HG03457 (cell line): Measurements from ENCODE around the gene IL17F.
A peak's percentile ranks its signal among the peaks of the same experiment; 100 is the strongest.

Source experiments
- ATAC-seq: cut with Tn5 transposase; IDR thresholded peaks from one replicate; pipeline ENCODE4 v1.9.1; 2021; ENCODE audit warnings: moderate number of reproducible peaks; ENCODE audit not compliant: unreplicated experiment

Gene IL17F

DNA sequence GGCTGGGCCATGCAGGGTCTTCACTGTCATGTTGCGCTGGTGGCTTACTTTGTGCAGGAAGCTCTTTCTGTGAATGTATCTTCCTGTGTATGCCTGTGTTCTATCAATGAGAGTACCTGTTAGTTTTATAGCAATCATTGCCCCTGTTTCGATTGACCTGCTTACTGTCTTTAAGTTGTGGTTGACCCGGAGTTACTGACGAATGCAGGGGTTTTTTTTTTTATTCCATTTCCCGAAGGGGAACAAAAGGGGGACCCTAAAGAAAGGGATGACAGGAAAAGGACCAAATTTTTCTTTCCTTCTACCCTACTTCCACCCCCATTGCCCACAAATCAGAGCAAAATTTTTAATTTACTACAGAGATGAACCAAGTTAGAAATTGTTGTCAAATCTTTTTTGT is at the start of gene IL17F:
Gene IL17F (minus strand): TSS at position 101 of the 400 bp plus-strand sequence. CDS start 71 bp downstream, at position 30.
- ATAC-seq = no peak

DNA sequence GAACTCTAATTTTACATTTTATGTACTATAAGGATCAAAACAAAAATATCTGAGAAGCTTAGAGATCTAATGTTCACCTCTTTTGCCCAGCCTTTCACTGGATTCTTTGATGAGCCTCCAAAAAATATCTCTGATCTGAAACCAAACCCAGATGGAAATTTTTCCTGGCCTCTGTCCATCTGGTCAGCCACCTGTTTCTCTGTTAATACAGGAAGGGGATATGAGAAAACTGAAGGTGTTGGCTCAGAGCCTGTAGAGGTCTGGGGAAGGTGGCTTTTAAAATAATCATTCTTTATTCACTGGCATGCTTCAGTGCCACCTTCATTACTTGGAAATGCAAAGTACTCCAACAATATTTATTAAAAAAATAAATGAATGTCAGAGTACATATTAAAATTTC is 48.8 kb upstream of the IL17F start:
- ATAC-seq = no peak

DNA sequence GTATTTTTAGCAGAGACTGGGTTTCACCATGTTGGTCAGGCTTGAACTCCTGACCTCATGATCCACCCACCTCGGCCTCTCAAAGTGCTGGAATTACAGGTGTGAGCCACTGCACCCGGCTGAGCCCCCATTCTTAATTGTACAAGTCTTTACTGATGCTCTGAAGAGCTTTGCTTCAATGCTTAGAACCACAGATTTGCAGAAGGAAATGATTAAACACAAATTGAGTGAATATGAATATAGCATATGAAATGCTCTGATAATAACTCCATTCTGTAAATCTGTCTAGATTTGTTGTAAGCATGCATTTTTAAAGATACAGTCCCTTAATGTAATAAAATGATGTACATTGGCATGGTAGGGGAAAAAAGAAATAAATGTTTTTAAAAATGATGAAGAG is 44.5 kb upstream of the IL17F start:
- no peak for ATAC-seq

DNA sequence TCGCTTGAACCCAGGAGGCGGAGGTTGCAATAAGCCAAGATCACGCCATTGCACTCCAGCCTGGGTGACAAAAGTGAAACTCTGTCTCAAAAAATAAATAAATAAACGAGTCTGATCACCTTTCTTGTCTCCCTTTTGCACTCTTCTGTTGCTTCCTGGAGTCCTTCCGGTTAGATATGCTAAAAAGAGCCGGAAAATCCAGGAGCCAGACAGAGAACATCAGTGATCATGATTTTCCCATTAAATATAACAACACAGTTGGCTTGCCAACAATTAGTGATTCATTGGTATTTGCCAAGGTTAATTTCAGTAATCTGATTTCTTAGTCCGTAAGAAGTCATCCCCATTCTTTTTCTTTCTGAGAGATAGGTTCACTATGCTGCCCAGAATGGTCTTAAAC is 43.9 kb upstream of the IL17F start:
- ATAC-seq = no peak

DNA sequence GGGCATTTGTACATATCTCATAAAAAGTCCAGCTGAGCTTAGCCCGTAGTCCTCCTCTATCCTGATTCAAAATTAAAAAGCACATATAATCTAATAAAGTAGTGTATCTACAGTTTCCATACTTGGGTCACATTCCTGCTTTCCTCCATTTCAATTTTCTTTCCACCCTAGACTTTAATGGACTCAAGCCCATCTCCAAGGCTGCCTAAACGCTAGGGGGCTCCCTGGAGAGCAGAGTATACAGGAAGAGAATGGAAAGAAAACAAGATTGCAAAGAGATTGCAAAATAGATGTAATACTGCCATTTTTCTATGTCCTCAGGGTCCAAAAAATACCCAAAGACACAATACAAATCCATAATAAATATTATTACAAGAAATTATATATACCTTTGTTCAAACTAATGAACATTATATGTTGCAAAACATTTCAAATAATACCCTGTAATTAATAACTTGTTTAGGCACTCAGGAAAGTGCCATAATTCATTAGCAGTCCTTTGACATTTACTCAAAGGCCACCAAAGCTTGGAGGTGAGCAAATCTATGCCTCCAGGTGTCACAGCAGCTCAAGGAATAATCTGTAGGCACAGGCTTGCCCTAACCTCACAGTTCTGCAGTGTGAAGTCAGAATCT is 42.6 kb upstream of the IL17F start:
- ATAC-seq = no peak

DNA sequence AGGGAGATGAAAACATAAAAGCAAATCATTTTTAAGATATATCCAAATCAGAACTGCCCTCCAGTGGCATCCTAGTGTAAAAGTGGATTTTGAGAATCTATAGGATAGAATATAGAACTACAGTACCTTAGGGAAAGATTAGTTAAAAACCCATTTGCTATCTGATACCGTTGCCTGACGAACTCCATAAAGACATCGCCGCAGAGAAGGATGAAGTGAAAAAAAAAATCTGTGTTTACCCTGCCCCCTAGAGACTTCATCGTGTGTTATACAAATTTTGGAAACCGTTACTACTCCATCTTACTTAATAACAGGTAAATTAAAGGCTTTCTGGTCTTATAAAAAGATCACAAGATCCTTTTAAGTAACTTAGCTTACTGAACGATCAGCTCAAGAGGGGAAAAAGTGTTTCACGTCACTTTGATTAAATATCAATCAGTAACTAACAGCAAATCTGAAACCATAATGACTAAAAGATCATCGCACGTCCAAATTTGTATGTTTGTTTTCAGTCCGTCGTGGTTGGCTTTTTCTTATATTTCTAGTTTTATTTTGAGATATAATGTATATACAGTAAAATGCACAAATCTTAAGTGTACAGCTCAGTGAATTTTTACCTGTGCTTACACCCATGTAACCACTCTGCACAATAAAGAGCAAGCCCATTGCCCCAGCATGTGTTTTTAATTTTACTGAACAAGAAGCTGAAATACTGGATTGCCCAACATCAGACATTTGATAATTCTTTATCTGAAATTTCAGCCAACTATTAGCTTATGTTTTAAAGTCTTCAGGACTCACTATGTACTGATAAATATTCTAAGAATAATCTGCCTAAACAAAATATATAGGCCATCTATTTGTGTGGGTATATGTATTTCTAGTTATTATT is 41.1 kb upstream of the IL17F start:
- no peak for ATAC-seq

DNA sequence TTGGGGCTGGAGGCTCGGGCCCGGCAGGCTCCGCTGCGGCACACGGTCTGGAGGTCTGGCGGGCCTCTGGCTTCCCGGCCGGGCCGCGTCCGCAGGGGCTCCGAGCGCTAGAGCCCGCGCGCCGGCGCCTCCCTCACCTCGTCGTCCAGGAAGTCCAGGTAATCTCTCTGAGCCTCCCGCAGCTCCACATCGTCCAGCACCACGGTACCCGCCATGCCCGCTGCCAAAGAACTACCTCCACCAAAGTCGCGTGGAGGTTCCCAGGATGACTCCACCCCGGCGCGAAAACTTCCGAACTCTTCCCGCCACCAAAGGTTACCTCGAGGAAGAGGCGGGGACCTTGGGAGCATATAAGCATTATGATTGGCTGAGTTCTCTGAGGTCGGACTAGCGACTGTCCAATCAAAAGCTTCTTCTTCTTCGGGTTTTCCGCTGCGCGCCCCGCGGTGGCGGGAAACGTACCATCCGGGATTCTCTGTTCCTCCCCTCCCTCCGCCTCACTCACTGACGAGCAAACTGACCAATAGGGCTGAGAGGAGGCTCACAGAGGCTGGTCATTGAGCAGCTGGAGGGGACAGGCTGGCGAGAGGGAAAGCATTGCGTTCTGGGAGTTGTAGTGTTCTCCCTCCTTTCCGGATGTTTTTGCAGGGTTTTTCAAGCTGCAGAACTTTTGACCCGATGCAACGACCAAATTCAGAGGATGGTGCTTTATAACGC is 40.3 kb upstream of the IL17F start, which contains the start of gene MCM3:
Gene MCM3 (minus strand): TSS at position 283 of the 717 bp plus-strand sequence. CDS start 68 bp downstream, at position 215.
- peak; percentile 97 for ATAC-seq

DNA sequence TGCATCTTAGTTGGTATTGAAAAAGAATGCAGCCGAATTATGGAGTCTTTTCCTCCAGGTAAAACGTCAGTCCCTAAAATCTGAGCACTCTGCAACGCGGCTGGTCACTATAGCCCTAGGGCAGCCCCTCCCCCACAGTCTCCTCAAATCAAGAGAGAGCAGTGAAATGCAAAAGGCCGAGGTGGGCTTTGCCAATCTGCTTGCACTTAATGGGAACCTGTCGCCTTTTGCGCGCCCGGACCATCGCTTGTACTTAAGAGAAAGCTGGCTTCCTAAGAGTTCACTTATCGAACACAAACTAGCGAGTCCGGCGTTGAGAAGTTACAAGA is 39.8 kb upstream of the IL17F start:
- ATAC-seq = peak; percentile 8

DNA sequence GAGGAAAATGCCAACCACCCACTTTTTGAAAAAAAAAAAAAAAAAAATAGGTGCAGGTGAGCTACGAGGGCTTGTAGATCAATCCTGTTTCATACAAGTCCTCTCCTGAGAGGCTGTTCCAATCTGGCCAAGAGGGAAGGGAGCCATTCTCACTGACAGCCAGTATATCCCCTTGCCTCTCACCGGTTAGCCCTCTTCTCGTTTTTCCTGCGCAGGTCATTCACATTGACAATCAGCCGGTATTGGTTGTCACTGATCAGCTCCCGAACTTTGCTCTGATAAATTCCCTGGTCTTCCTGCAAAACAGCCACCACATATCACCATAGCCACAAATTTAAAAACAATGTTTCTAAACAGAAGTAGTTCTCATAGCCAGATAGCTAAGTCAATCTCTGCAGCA is 38.8 kb upstream of the IL17F start:
- ATAC-seq = no peak

DNA sequence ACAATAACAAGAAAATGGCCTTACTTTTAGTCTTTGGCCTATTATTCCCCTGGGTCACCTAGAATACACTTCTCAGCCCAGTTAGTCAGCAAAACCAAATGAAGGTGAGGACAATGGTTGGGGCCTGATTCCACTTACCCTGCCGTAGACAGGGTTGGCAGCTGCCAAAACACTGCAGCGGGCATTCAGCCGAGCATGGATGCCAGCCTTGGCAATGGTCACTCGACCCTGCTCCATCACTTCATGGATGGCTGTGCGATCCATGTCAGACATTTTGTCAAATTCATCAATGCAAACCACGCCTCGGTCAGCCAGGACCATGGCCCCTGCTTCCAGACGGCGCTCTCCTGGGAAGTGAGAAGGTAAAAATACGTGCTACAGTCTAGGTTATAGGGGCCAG is 31.8 kb upstream of the IL17F start:
- no peak for ATAC-seq

DNA sequence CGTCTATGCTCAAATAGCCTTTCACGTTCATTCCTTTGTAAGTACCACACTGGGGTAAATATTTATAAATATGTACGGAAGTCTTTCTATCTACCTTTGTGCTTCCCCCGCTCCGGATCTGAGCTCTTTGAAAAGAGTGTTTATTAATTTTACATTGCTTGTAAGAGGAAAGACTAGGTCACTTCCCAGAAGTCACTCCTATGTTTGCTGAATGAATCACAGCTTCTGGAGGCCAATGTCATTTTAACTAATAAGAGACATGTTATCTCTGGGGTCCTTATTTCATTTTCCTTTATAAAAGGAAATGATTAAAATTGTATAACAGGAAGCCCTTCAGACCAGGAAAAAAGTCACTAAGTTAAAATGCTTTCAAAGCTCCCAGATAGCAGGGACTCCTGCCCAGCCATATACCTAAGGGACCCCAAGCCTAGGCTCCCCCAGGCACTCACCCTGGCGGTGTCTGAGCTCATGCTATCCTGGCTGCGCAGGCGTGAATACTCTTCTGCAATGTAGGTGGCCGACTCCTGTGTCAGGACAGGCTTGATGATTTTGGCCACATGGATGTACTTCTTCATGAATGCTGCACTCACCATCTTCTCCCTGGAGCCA is 27.7 kb upstream of the IL17F start:
- ATAC-seq = no peak

DNA sequence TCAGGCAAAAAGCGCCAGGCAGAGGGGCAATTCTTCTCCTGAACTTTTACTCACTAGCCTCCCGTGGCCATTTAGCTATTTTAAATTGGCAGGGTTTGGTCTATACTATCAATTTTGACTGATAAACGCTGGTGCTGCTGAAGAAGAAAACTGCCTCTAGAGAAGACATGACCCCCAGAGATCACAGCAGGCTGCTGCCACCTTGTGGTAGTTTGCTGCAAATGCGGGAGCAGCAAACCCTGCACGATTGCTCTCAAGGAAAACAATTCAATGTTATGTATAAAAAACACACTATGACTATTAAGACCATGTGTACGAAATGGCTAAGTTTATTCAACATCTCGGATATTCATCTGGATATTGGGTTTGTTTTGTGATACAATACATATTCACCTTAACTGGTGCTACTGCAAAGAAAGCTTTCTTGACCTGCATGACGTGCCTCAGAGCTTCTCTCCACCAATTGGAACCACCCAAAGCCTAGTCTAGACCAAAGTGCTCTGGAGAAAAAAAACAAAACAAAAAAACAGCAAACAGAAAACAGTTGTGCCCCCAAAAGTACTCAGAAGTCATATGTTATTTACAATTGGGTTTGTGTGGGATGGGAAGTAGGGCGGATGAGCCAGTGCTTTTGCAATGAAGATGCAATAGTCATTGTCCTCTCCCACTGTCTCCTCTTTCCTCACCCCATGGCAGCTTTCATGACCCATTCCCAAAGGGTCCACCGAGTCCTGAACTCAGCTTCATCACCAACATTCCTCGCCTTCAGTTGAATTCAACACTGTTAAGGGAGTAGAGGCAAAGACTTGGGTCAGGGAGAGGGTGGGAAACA is 19.6 kb upstream of the IL17F start:
- ATAC-seq = peak; percentile 60

DNA sequence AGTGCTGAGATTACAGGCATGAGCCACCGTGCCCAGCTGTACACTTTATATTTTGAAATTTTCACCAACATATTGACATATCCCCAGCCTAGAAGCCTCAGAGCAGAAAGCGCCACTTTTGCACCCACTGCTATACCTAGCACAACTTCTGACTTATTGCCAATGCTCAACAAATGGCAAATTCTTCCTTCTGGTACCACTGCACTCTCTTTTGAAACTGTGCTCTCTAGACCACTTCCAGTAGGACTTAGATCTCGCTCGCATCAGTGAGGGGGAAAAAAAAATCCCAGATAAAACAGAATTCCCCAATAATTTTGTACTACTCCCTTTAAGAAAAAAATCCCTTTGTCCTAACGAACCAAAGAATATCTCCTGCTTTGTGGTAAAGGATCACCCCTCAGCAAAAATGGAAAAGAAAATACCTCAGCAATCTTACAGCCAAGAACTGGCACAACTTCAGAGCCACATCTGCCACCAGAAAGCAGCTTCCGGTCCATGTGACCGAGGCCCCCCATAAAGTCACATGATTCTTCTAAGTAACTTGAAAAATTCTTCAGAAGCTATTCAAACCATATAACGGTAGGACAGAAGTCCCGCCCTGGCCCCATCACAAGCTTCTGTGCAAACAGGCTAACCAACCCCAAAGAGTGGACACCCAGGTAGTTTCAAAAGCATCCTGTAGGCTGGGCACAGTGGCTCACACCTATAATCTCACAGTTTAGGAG is 18.5 kb upstream of the IL17F start:
- ATAC-seq = no peak

DNA sequence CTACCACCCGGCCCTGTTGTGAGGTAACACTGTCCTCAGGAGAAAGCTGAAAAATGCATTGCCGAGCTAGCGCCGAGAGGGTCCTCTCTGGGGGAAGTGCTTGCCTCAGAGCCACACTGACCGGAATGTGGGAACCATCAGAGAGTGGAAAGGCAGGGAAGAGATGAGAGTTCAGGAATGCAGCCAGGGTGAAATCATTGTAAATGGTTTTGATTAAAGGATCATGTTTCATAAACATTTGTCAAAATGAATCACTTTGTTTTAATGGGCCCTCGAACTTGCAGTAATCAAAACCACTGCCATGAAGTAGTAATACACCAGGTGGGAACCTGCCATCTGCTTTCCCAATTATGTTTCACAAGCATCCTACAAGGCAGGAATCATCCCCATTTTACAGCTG is 16.9 kb upstream of the IL17F start:
- ATAC-seq = no peak

DNA sequence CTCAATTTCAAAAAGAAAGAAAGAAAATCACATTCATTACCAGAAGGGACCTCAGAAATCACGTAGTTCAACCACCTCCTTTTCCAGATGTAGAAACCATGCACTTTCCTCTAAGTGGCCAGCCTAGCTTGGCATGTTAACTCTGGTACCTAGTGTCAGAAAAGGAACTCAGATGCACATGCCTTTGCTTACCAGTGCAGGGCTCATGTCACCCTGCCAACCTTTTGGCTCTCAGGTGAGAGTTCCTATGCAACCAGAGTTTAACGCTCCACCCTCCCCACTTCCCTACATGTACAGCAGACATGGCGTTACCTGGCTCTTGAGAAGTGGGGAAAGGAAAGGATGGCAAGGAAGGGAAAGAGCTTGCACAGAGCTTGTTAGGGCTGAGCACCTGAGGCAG is 16.3 kb upstream of the IL17F start:
- ATAC-seq = no peak

DNA sequence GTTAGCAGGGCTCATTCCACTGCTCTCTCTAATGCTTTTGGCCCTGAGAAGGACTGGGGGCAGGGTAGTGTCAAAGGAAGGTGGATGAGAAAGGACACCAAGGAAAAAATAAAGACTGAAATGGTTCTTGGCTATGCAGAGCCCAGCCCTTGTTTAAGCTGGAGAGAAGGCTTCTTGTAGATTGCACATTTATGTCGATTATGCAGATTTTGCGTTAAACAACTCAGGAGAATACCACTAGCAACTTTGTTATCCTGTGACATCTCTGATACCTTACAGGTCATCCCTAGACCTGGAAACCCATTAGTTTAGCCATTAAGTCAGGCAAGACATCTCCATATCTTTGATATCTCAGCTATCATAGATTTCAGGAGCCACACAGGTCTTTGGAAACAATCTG is 11.1 kb upstream of the IL17F start:
- ATAC-seq = no peak

DNA sequence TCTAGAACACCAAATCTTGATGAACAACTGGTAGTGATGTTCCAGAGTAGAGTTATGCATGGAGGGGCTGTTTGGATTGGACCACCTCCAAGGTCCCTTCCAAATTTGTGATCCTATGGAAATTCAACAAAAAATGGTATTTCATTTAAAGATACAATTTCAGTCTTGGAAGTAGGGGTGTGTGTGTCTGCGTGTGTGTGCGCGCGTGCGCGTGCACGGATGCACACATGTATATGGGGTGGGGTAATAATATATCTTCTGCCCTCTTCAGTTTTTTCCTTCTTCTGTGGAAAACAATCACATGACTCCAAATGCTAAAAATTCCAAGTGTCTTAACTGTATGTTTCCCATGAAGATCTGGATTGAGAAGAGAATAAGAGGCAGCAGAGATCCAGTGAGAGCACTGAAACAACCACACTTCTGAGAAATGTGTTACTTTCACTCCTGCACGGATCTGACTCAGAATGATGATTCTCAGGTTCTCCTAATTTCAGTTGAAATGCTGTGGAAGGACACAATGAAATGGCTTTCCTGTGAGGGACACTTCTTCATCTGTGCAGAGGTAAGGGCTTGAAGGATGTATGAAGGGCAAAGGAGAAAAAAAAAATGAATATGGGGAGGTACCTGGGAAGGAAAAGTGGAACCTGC is 10.6 kb upstream of the IL17F start:
- no peak for ATAC-seq

DNA sequence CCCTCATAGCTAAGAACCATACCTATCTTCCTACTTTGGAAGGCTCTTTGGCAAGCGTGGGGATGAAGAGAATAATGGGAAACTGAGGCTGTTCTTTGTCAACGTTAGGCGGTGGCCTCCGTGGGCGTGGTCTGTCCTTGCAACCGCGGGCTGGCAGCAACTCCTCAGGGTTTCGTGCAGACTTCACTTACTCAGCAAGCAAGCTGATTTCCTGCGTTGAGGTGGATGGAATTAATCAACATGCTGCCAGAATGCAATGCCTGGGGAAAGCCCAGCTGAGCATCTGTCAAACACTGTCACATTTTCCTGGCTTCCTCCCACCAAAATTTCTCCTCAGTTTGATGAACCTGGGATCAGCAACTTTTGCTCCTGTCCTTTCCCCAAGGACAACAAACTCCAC is 9.2 kb upstream of the IL17F start:
- ATAC-seq = no peak

DNA sequence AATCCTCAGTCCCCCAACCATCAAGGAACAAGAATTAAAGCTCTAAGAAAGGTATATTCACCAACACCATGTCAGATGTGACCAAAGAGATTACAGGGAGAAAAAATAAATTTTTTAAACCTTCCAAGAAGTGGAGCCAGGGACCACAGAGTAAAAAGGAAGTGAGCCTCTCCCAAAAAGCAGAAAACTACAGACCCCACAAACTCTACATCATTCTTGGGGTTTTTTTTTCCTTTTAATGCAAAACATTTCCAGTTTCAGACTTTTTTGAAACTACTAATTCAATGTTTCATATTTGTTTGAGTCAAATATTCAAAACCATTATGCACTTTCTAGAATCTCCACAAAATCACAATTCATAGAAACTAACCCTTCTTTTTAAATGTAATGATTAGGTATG is 6.8 kb upstream of the IL17F start:
- ATAC-seq = no peak
